B cell (primary cell): ENCODE data around the gene PAN2. TPM values are rescaled to one million over a fixed set of nuclear protein-coding genes. Genes with fewer than 3 reads are reported as not detected.

Experiments
- ATAC-seq: fragments of 200-7000 bp; cut with Tn5 transposase; one replicate; pipeline ENCODE4 v1.10.0; 2021; ENCODE audit warnings: low read depth, mild to moderate bottlenecking, moderate number of reproducible peaks, moderate library complexity
- CTCF ChIA-PET: fragments of 350-600 bp; sonication (Branson Sonifier 250); formaldehyde crosslinking; loops from one replicate; lab custom pipeline; 2021; ENCODE audit warnings: antibody characterized with exemption, inconsistent platforms; lab: Charles Lee
- POLR2A ChIA-PET: fragments of 350-600 bp; sonication (Branson Sonifier 250); formaldehyde crosslinking; loops from one replicate; lab custom pipeline; 2021; ENCODE audit warnings: antibody characterized with exemption; lab: Charles Lee
- DNase-seq: peaks from one replicate; pipeline ENCODE4 v3.0.0; 2013
- H2AFZ ChIP-seq: 2 replicates; pipeline ENCODE4 v1.6.1; 2012; ENCODE audit warnings: mild to moderate bottlenecking, low read depth, low read length; ENCODE audit not compliant: insufficient read depth, poor library complexity, severe bottlenecking
- H3K27ac ChIP-seq, 2 donors: 1 replicate in 1 of 2; 2 replicates in 1 of 2; pipeline ENCODE4 v1.5.1; 2012 to 2013; ENCODE audit warnings: low read length in 2 of 2, mild to moderate bottlenecking in 2 of 2, moderate library complexity in 1 of 2
- H3K27me3 ChIP-seq, 4 experiments: fragments of 200-600 bp in 1 of 4; sonication (generic) in 1 of 4; replicated peaks in 1 of 4; 1 replicate in 2 of 4; 2 replicates in 2 of 4; pipeline versions ENCODE4 v1.6.1 to v1.7.0; 2013 to 2016; ENCODE audit warnings: low read length in 3 of 4, mild to moderate bottlenecking in 2 of 4, mixed read lengths in 1 of 4, moderate library complexity in 1 of 4; ENCODE audit not compliant: insufficient read depth in 4 of 4, control insufficient read depth in 3 of 4; ENCODE audit errors: control extremely low read depth in 1 of 4
- H3K36me3 ChIP-seq, 2 experiments: replicated peaks in 1 of 2; 1 replicate in 1 of 2; 2 replicates in 1 of 2; pipeline versions ENCODE4 v1.6.1 to v1.7.1; 2013; ENCODE audit warnings: low read length in 1 of 2; ENCODE audit not compliant: insufficient read depth in 2 of 2, control insufficient read depth in 1 of 2; ENCODE audit errors: control extremely low read depth in 1 of 2, extremely low read depth in 1 of 2
- H3K4me1 ChIP-seq, 2 donors: fragments of 200-600 bp in 1 of 2; sonication (generic) in 1 of 2; 1 replicate in 1 of 2; 2 replicates in 1 of 2; pipeline versions ENCODE4 v1.5.1 to v1.6.1; 2013 to 2017; ENCODE audit warnings: low read length in 2 of 2; ENCODE audit not compliant: control insufficient read depth in 2 of 2, insufficient read depth in 2 of 2
- H3K4me2 ChIP-seq: replicated peaks from 2 replicates; pipeline ENCODE3; 2012; ENCODE audit warnings: mild to moderate bottlenecking, low read depth, low read length; ENCODE audit not compliant: poor library complexity, severe bottlenecking
- H3K4me3 ChIP-seq, 5 experiments: fragments of 200-600 bp in 1 of 5; sonication (generic) in 1 of 5; 1 replicate in 3 of 5; 2 replicates in 2 of 5; pipeline versions ENCODE4 v1.5.1 to v1.7.0; 2011 to 2016; ENCODE audit warnings: low read length in 4 of 5, mild to moderate bottlenecking in 4 of 5, low read depth in 2 of 5, control low read depth in 1 of 5, moderate library complexity in 1 of 5; ENCODE audit not compliant: insufficient read depth in 1 of 5; ENCODE audit errors: control extremely low read depth in 1 of 5, extremely low read depth in 1 of 5
- H3K79me2 ChIP-seq: fragments of 200-600 bp; sonication (generic); one replicate; pipeline ENCODE4 v1.6.0; 2016; ENCODE audit warnings: low read length; ENCODE audit not compliant: control insufficient read depth, insufficient read depth
- H3K9ac ChIP-seq: fragments of 200-600 bp; sonication (generic); 2 replicates; pipeline ENCODE4 v1.6.1; 2017; ENCODE audit warnings: mild to moderate bottlenecking, low read length, moderate library complexity
- H3K9me3 ChIP-seq, 3 donors: one replicate each; pipeline versions ENCODE4 v1.6.1 to v1.7.1; 2013; ENCODE audit warnings: low read length in 2 of 3; ENCODE audit not compliant: control insufficient read depth in 2 of 3, insufficient read depth in 1 of 3; ENCODE audit errors: control extremely low read depth in 1 of 3
- H4K20me1 ChIP-seq: 2 replicates; pipeline ENCODE4 v1.6.0; 2012; ENCODE audit warnings: mild to moderate bottlenecking, low read length; ENCODE audit not compliant: insufficient read depth, control insufficient read depth, poor library complexity, severe bottlenecking
- H3K27ac Mint-ChIP-seq: one replicate; pipeline ENCODE4 v1.8.0; 2021; ENCODE audit warnings: mixed read lengths
- H3K27me3 Mint-ChIP-seq: one replicate; pipeline ENCODE4 v1.8.0; 2021; ENCODE audit warnings: mixed read lengths
- H3K4me1 Mint-ChIP-seq: one replicate; pipeline ENCODE4 v1.8.0; 2021; ENCODE audit warnings: mixed read lengths
- H3K4me3 Mint-ChIP-seq: one replicate; pipeline ENCODE4 v1.8.0; 2021; ENCODE audit warnings: mixed read lengths
- H3K9me3 Mint-ChIP-seq: one replicate; pipeline ENCODE4 v1.8.0; 2022; ENCODE audit warnings: mixed read lengths; ENCODE audit not compliant: insufficient read depth
- EZH2 ChIP-seq: IDR thresholded peaks from 2 replicates; pipeline ENCODE4 v1.6.1; 2012; ENCODE audit warnings: borderline replicate concordance, low read depth, mild to moderate bottlenecking, moderate library complexity, low read length; ENCODE audit not compliant: insufficient read depth, poor library complexity, severe bottlenecking
- WGBS: methylation state at CpG from one replicate; pipeline ENCODE4 v1.1.5; 2013; ENCODE audit warnings: missing lambda C conversion rate; ENCODE audit not compliant: insufficient coverage; 5-methylcytosine and 5-hydroxymethylcytosine counted together
- intact Hi-C: fragments of 100-400 bp; cut with micrococcal nuclease; formaldehyde crosslinking; loops from one replicate; pipeline ENCODE4 v1.10.0; 2022
- polyA plus RNA-seq: library from polyadenylated mRNA; depleted of rRNA; stranded (reverse); fragments of >200 nt; gene quantifications from 2 replicates; pipeline ENCODE4 v1.2.3, GENCODE V29; 2012
- total RNA-seq, 2 donors: library from RNA; stranded (reverse); fragments of 120-200 nt in 1 of 2; gene quantifications; 1 replicate in 1 of 2; 2 replicates in 1 of 2; pipeline versions ENCODE4 v1.2.3 to v1.2.4, GENCODE V29; 2013 to 2022
- TF ChIP-seq, protein P1 (sequence below): fragments of 200-600 bp; IDR thresholded peaks from one replicate; pipeline ENCODE4 v1.8.0; 2022; ENCODE audit warnings: antibody characterized with exemption, mild to moderate bottlenecking

The PAN2 gene
- total and polyA plus RNA-seq, 2 donors (not counting 1 experiment from before 2014, with no cell fraction given), result 211 to 230 TPM

DNA sequence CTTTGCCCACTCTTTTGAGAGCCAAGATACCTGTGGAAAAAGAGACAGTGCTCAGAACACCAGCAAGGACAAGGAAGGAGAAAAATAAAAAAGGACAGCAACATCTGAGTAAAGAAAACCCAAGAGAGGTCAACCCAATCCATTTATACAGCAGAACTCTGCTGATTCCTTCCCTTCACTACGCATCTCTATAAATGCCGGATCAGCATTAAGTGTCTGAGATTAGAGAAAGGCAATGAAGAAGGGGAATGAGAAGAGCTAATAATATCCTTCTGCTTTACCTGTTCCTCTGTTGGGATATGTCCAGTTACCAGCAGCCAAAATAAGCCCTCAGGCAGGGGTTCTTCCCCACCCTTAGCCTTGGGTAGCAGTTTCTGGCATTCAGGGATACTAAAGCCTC lies 51.2 kb downstream of the PAN2 start:
- DNase-seq (no peak), ATAC-seq (no peak)
- POLR2A ChIA-PET, result no interaction called here

DNA sequence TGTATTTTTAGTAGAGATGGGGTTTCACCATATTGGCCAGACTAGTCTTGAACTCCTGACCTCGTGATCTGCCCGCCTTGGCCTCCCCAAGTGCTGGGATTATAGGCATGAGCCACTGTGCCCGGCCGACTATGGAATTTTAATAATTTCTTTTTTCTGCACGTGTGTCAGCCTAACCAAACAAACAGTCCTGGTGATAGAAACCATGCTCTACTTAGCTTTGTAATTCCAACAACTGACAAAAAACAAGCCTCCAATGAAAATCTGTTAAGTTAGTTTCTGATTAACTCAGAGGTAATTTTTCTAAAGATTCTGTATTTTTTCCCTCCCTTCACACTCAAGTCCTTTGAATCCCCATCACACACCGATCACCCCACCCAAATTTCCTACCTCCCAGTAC lies 51.8 kb downstream of the PAN2 start:
- peaks cover 13% of the 10 kb centered on the region for H3K79me2 ChIP-seq
- H3K27ac ChIP-seq, result no peak overlapping the region
- CTCF ChIA-PET, result interaction anchor here (1.1 kb wide), 1 partner anchor 182 kb away, joined by 3 read pairs; no protein-coding TSS in a partner anchor
- DNase-seq, result no peak
- H3K4me1 ChIP-seq, result no peaks in the 10 kb centered on the region
- no peaks in the 10 kb centered on the region for H3K27me3 ChIP-seq
- H3K9ac ChIP-seq, result no peak overlapping the region
- POLR2A ChIA-PET, result no interaction called here
- H3K4me2 ChIP-seq, result no peak overlapping the region
- H3K4me3 ChIP-seq, result no peak overlapping the region
- no peaks in the 10 kb centered on the region for H4K20me1 ChIP-seq
- TF ChIP-seq, protein P1, sequence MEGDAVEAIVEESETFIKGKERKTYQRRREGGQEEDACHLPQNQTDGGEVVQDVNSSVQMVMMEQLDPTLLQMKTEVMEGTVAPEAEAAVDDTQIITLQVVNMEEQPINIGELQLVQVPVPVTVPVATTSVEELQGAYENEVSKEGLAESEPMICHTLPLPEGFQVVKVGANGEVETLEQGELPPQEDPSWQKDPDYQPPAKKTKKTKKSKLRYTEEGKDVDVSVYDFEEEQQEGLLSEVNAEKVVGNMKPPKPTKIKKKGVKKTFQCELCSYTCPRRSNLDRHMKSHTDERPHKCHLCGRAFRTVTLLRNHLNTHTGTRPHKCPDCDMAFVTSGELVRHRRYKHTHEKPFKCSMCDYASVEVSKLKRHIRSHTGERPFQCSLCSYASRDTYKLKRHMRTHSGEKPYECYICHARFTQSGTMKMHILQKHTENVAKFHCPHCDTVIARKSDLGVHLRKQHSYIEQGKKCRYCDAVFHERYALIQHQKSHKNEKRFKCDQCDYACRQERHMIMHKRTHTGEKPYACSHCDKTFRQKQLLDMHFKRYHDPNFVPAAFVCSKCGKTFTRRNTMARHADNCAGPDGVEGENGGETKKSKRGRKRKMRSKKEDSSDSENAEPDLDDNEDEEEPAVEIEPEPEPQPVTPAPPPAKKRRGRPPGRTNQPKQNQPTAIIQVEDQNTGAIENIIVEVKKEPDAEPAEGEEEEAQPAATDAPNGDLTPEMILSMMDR, result no peak
- TF ChIP-seq EZH2, result no peak
- H3K9me3 ChIP-seq, result no peaks in the 10 kb centered on the region
- intact Hi-C loops, result no loop called here
- H3K27ac Mint-ChIP-seq, result no peak overlapping the region
- H3K36me3 ChIP-seq, result peaks cover 4 to 66% of the 10 kb centered on the region in 2 experiments
- H3K27me3 Mint-ChIP-seq, result no peaks in the 10 kb centered on the region
- no peak overlapping the region for H2AFZ ChIP-seq
- no peak overlapping the region for H3K4me3 Mint-ChIP-seq
- 100% methylated on average over 2 of the region's 6 CpGs for WGBS
- H3K4me1 Mint-ChIP-seq, result peaks cover 3% of the 10 kb centered on the region
- no peaks in the 10 kb centered on the region for H3K9me3 Mint-ChIP-seq
- ATAC-seq, result no peak

More for the DNA sequence above, 51.2 kb downstream of the PAN2 start:
- H3K4me2 ChIP-seq, result no peak overlapping the region
- H3K79me2 ChIP-seq, result peaks cover 19% of the 10 kb centered on the region
- no peaks in the 10 kb centered on the region for H4K20me1 ChIP-seq
- no CpG with 5 or more reads among the region's 2 CpGs for WGBS
- H3K27ac ChIP-seq, result no peak overlapping the region
- Mint-ChIP-seq H3K27me3 (no peaks in the 10 kb centered on the region), H3K4me3 (no peak overlapping the region), H3K9me3 (no peaks in the 10 kb centered on the region), H3K4me1 (peaks cover 3% of the 10 kb centered on the region), H3K27ac (no peak overlapping the region)
- H3K4me1 ChIP-seq, result no peaks in the 10 kb centered on the region
- intact Hi-C loops, result no loop called here
- no peak overlapping the region for H3K4me3 ChIP-seq
- no peaks in the 10 kb centered on the region for H3K9me3 ChIP-seq
- peaks cover 4 to 66% of the 10 kb centered on the region in 2 experiments for H3K36me3 ChIP-seq
- no peaks in the 10 kb centered on the region for H3K27me3 ChIP-seq
- TF ChIP-seq, protein P1, result no peak
- no peak for TF ChIP-seq EZH2
- no peak overlapping the region for H2AFZ ChIP-seq
- H3K9ac ChIP-seq, result no peak overlapping the region
- CTCF ChIA-PET, result interaction anchor here (1.2 kb wide), 1 partner anchor 23 kb away, joined by 3 read pairs; no protein-coding TSS in a partner anchor
